Effector memory CD4-positive, alpha-beta T cell (primary cell): Measurements from ENCODE around the gene SRSF11.
"Not testable (repeated sequence)": the region's sequence is repeated elsewhere in the genome, so short reads cannot be mapped to it uniquely, and the experiment has no call there.

Source experiments
- DNase-seq, 3 donors: peaks; one replicate each; pipeline ENCODE4 v3.0.0-alpha.2; 2020
- H3K27ac ChIP-seq: 2 replicates; pipeline ENCODE4 v1.7.0; 2013; ENCODE audit warnings: mild to moderate bottlenecking, low read length, moderate library complexity; ENCODE audit not compliant: insufficient read depth, poor library complexity, severe bottlenecking
- H3K27me3 ChIP-seq: replicated peaks from 2 replicates; pipeline ENCODE4 v1.7.0; 2013; ENCODE audit warnings: mild to moderate bottlenecking, low read length; ENCODE audit not compliant: insufficient read depth, control insufficient read depth, poor library complexity, severe bottlenecking
- H3K36me3 ChIP-seq: 2 replicates; pipeline ENCODE4 v1.7.0; 2013; ENCODE audit warnings: mild to moderate bottlenecking, low read length, moderate library complexity; ENCODE audit not compliant: control insufficient read depth, insufficient read depth
- H3K4me1 ChIP-seq: 2 replicates; pipeline ENCODE4 v1.7.0; 2013; ENCODE audit warnings: low read length, mild to moderate bottlenecking; ENCODE audit not compliant: control insufficient read depth, insufficient read depth, poor library complexity, severe bottlenecking
- H3K4me3 ChIP-seq: 2 replicates; pipeline ENCODE4 v1.7.0; 2013; ENCODE audit warnings: low read length, low read depth, mild to moderate bottlenecking; ENCODE audit not compliant: insufficient read depth, poor library complexity, severe bottlenecking
- H3K9me3 ChIP-seq: 2 replicates; pipeline ENCODE4 v1.7.0; 2013; ENCODE audit warnings: mild to moderate bottlenecking, low read length, moderate library complexity; ENCODE audit not compliant: control insufficient read depth

The SRSF11 gene

DNA sequence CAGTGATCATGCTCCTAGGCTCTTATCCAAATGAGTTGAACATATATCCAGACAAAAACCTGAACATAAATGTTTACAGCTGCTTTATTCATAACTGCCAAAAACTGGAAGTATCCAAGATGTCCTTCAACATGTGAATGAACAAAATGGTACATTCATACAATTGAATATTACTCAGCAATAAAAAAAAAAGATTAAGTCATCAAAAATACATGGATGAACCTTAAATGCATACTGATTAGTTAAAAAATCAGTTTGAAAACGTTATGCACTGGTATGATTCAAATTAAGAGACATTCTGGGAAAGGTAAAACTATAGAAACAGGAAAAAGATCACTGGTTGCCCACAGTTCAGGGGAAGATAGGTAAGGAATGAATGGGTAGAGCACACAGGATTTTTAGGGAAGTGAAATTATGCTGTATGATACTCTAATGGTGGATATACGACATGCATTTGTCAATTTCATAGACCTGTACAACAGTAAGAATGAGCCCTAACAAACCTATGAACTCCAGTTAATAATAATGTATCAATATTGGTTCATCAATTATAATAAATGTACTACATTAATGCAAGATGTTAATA lies 18.9 kb upstream of the SRSF11 start:
- no peak overlapping the region for H3K4me3 ChIP-seq
- no peak for DNase-seq
- peaks cover 7% of the 10 kb centered on the region for H3K4me1 ChIP-seq
- H3K36me3 ChIP-seq = no peaks in the 10 kb centered on the region
- H3K27ac ChIP-seq = no peak overlapping the region
- H3K9me3 ChIP-seq = no peaks in the 10 kb centered on the region
- H3K27me3 ChIP-seq = no peaks in the 10 kb centered on the region

DNA sequence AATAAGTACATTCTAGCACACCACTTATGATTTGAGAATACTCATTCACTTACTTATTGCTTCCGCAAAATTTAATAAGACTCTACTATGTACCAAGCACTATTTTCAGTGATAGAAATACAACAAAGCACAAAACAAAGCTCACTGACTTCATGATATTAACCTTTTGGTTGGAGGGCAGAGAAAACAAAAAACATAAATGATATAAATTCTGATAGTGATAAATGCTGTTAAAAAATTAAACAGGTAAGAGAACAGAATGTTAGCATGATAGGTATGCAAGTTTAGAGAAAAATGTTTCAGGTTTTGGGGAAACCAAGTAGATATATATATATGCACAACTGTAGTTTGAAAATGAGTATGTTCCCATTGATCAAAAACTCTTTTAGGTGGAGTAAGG lies 17.0 kb upstream of the SRSF11 start:
- Histone ChIP-seq H3K4me1 (peaks cover 7% of the 10 kb centered on the region), H3K4me3 (no peak overlapping the region), H3K36me3 (no peaks in the 10 kb centered on the region), H3K27ac (no peak overlapping the region), H3K27me3 (no peaks in the 10 kb centered on the region), H3K9me3 (no peaks in the 10 kb centered on the region)
- DNase-seq = no peak

DNA sequence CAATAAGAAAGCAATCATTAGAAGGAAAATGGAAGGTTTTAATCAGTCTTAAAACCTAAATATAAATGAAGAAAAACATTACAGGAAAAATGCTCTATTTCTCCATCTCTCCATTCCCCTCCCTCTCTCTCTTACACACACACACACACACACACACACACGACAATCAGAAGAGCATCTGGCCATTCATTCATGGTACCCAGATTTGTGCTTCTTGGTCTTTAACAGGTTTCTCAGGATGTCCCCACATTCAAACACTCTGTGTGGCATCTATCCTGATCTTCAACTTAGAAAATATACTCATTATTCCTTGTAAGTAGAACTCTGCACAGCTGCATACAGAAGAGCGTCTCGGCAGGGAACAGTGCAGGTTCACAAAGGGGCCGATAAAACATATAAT lies 16.6 kb upstream of the SRSF11 start:
- DNase-seq = no peak
- Histone ChIP-seq H3K4me1 (peaks cover 7% of the 10 kb centered on the region), H3K9me3 (no peaks in the 10 kb centered on the region), H3K27me3 (no peaks in the 10 kb centered on the region), H3K4me3 (peak overlapping the region; percentile 92), H3K36me3 (no peaks in the 10 kb centered on the region), H3K27ac (peak overlapping the region; percentile 94)

DNA sequence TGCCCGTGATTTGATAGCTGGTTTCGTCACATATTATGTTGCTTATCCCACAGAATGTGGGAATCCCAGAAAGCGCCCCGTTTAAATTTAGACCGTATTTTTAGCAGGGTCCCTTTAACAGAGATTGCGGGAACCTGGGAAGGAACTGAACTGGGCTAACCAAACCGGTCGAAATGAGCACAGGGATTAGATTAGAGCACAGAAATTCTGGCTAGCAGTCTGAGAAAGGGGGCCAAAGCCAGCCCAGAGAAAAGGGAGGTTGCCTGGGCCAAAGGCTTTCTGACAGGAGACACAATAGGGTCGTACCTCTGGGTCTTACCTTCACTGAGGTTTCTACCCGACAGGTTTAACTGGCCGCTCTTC lies 16.1 kb upstream of the SRSF11 start:
- H3K27me3 ChIP-seq = no peaks in the 10 kb centered on the region
- H3K4me3 ChIP-seq = peak overlapping the region; percentile 92
- H3K27ac ChIP-seq = peak overlapping the region; percentile 94
- no peak for DNase-seq
- H3K36me3 ChIP-seq = no peaks in the 10 kb centered on the region
- H3K9me3 ChIP-seq = no peaks in the 10 kb centered on the region
- H3K4me1 ChIP-seq = peaks cover 7% of the 10 kb centered on the region

DNA sequence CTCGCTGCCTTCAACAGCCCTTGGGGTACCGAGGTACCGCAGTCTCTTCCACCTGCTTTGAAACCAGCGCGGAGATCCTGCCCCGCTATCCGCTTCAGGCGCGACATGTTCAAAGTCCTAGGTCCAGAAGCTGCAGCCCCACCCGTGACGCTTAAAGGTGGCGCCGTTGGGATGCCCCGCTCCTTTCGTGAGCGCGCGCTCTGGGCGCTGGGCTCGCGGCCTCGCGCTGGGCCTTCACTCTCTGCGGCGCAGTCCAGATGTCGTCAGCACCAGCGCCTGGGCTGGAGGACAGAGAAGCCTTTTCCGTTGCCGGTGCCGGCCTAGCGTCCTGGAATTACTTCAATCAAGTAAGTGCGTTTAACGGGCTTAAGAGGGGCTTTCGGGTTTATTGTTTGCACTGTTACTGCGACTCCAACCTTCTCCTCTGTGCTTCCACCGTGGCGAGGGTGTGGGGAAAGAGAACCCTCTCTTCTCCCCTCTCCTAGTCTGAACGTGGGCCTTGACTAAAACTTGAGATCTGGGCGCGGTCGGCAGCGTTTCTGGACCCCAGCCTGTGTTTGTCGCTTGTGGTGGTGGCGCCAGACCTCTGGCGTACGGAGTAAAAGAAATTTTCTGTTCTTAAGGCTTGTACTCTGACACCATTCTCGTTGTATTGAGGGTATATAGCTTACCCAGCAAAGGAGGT lies 15.6 kb upstream of the SRSF11 start, which contains the start of gene LRRC40:
Gene LRRC40, minus strand, starts transcription at position 146 of the 685 bp plus-strand sequence. Its CDS starts 39 bp downstream, at position 107.
- no peaks in the 10 kb centered on the region for H3K36me3 ChIP-seq
- H3K27me3 ChIP-seq = no peaks in the 10 kb centered on the region
- no peaks in the 10 kb centered on the region for H3K9me3 ChIP-seq
- peak within 1 kb of the TSS; percentile 92 for H3K4me3 ChIP-seq
- H3K4me1 ChIP-seq = peaks cover 7% of the 10 kb centered on the region
- peak; percentile 84 to 93 (median 90) for DNase-seq
- peak within 1 kb of the TSS; percentile 94 for H3K27ac ChIP-seq

DNA sequence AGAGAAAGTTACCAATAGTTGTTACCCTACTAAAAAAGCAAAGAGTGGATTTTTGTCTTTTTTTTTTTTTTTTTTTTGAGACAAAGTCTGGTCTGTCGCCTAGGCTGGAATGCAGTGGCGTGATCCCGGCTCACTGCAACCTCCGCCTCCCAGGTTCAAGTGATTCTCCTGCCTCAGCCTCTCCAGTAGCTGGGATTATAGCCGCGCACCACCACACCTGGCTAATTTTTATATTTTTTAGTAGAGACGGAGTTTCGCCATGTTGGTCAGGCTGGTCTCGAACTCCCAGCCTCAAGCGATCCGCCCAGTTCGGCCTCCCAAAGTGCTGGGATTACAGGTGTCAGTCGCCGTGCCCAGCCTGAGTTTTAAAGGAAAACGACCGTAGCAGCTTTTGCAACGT lies 14.3 kb upstream of the SRSF11 start:
- H3K4me1 ChIP-seq, H3K27me3 ChIP-seq, H3K36me3 ChIP-seq, DNase-seq, H3K9me3 ChIP-seq: not testable (repeated sequence)
- peak overlapping the region; percentile 92 for H3K4me3 ChIP-seq
- peak overlapping the region; percentile 94 for H3K27ac ChIP-seq

DNA sequence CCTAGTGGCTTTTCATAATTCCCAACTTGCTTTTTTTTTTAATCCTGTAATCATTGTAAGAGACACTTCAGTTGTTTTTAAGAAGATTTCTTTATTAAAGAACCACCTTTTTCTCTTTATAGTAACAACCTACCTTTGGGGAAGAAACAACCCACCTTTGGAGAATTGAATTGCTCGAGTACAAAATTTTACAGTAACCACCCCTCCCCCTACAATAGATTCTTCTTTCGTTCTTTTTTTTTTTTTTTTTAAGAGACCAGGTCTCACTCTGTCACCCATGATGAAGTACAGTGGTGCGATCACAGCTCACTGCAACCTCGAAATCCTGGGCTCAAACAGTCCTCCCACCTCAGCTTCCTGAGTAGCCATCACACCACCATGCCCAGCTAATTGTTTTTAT lies 13.7 kb upstream of the SRSF11 start:
- Histone ChIP-seq H3K27ac (no peak overlapping the region), H3K36me3 (no peaks in the 10 kb centered on the region), H3K9me3 (no peaks in the 10 kb centered on the region), H3K4me1 (peaks cover 7% of the 10 kb centered on the region), H3K4me3 (no peak overlapping the region), H3K27me3 (no peaks in the 10 kb centered on the region)
- DNase-seq = no peak

DNA sequence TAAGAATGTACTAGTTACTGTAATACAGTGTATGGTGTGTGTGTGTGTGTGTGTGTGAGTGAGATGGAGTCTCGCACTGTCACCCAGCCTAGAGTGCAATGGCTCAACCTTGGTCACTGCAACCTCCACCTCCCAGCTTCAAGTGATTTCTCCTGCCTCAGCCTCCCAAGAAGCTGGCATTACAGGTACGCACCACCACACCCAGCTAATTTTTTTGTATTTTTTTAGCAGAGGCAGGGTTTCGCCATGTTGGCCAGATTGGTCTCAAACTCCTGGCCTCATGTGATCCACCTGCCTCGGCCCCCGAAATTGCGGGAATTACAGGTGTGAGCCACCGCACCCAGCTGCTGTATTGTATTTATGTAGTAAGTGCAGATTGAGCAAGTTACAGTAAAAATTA lies 12.9 kb upstream of the SRSF11 start:
- H3K27ac ChIP-seq = no peak overlapping the region
- no peak overlapping the region for H3K4me3 ChIP-seq

DNA sequence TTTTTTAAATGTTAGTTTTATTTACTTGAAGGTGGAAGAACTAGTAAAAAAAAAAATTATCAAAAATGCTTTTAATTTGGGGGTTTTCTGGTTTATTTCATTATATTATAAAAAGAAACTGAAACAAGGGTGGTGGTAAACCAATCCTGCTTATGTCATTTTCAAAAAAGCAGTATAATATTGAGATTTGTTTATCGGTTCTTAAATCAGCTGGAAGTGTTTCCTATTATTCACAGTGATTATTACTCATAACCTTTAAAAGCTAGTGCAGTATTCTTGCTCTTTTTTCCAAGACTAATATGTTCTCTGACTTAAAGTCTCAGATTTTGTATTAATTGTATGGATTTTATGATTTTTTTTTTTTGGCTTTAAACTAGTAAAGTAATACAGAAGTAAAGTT lies 10.4 kb upstream of the SRSF11 start:
- Histone ChIP-seq H3K27ac (no peak overlapping the region), H3K27me3 (no peaks in the 10 kb centered on the region), H3K4me3 (no peak overlapping the region), H3K4me1 (peaks cover 7% of the 10 kb centered on the region), H3K36me3 (no peaks in the 10 kb centered on the region), H3K9me3 (no peaks in the 10 kb centered on the region)
- DNase-seq = no peak

More for the DNA sequence above, 12.9 kb upstream of the SRSF11 start:
- H3K4me1 ChIP-seq = peaks cover 7% of the 10 kb centered on the region
- no peak for DNase-seq
- no peaks in the 10 kb centered on the region for H3K9me3 ChIP-seq
- H3K36me3 ChIP-seq = no peaks in the 10 kb centered on the region
- H3K27me3 ChIP-seq = no peaks in the 10 kb centered on the region

DNA sequence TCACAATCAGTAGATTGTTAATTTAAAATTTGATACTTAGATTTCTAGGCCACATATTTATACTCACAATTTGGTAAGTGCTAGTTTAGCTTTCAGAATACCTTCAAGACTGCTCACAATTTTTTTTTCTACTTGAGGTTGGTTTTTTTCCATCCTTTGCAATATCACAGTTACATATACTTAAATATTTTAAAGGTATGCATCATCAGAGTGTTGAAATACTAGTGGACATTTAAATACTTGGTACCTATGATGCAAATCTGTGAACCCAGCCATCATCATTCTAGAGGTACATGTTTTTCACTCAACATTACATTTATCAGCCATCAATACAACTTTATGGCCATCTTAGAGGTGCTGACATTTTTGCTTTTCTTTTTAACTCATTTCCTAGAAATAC lies 9.6 kb upstream of the SRSF11 start:
- Histone ChIP-seq H3K27me3 (no peaks in the 10 kb centered on the region), H3K4me1 (peaks cover under 1% of the 10 kb centered on the region), H3K9me3 (no peaks in the 10 kb centered on the region), H3K4me3 (no peak overlapping the region), H3K36me3 (no peaks in the 10 kb centered on the region), H3K27ac (no peak overlapping the region)
- DNase-seq = no peak
